Kidney (tissue), 14 donors: ENCODE results near the gene SENP3. TPM values are rescaled to one million over a fixed set of nuclear protein-coding genes. Genes with fewer than 3 reads are reported as not detected.
A peak's percentile ranks its signal among the peaks of the same experiment; 100 is the strongest.

Experiments
- DNase-seq, 5 donors: peaks; one replicate each; pipeline ENCODE4 v3.0.0-alpha.2; 2013 to 2020
- FAIRE-seq: peaks from 2 replicates; lab custom pipeline; 2012; peaks lifted over from hg19 to GRCh38; lab: Jason Lieb, UNC
- H3K27ac ChIP-seq, 2 donors: one replicate each; pipeline ENCODE4 v1.7.0; 2013; ENCODE audit warnings: low read depth in 2 of 2, low read length in 2 of 2, inconsistent platforms in 1 of 2
- H3K27me3 ChIP-seq: one replicate; pipeline ENCODE4 v1.7.1; 2013; ENCODE audit warnings: low read length, inconsistent platforms; ENCODE audit not compliant: control insufficient read depth, insufficient read depth
- H3K36me3 ChIP-seq, 3 donors: one replicate each; pipeline versions ENCODE4 v1.7.0 to v1.7.1; 2013; ENCODE audit warnings: low read length in 3 of 3, control low read depth in 1 of 3, inconsistent platforms in 1 of 3; ENCODE audit not compliant: insufficient read depth in 3 of 3, control insufficient read depth in 2 of 3
- H3K4me1 ChIP-seq, 3 donors: one replicate each; pipeline versions ENCODE4 v1.7.0 to v1.7.1; 2013; ENCODE audit warnings: low read length in 3 of 3, inconsistent platforms in 1 of 3, low read depth in 1 of 3; ENCODE audit not compliant: control insufficient read depth in 2 of 3, insufficient read depth in 2 of 3
- H3K4me3 ChIP-seq, 3 donors: one replicate each; pipeline versions ENCODE4 v1.7.0 to v1.8.1; 2013; ENCODE audit warnings: low read length in 3 of 3, control low read depth in 1 of 3, inconsistent platforms in 1 of 3
- H3K9ac ChIP-seq, 3 donors: one replicate each; pipeline versions ENCODE4 v1.7.0 to v1.7.1; 2013; ENCODE audit warnings: low read length in 3 of 3, control low read depth in 1 of 3, inconsistent platforms in 1 of 3
- H3K9me3 ChIP-seq, 3 donors: one replicate each; pipeline versions ENCODE4 v1.7.0 to v1.7.1; 2013; ENCODE audit warnings: low read length in 3 of 3, control low read depth in 1 of 3, inconsistent platforms in 1 of 3; ENCODE audit not compliant: control insufficient read depth in 2 of 3, insufficient read depth in 1 of 3
- CTCF ChIP-seq: IDR thresholded peaks from 3 replicates; pipeline ENCODE4 v1.5.1; 2012; ENCODE audit warnings: mild to moderate bottlenecking, moderate library complexity, borderline replicate concordance; ENCODE audit not compliant: insufficient read depth; ENCODE audit errors: extremely low read depth
- intact Hi-C: fragments of 100-400 bp; cut with DNase I; formaldehyde crosslinking; loops from one replicate; pipeline ENCODE4 v1.11.1; 2022
- polyA plus RNA-seq: library from polyadenylated mRNA; stranded (reverse); fragments of 350-450 nt; fragmentation: Illumina TruSeq; extraction: RNeasy Lipid Tissue Mini Kit (QIAGEN cat#74804); gene quantifications from one replicate; pipeline ENCODE4 v1.2.3, GENCODE V29; 2014; ENCODE audit warnings: low read depth, low replicate concordance; ENCODE audit not compliant: insufficient read depth
- total RNA-seq: library from RNA; stranded (reverse); fragmentation: NEBNext Ultra II Directional; extraction: Animal tissue kit (Norgen Biotek cat#: 25700); gene quantifications from one replicate; pipeline ENCODE4 v1.2.1, GENCODE V29; 2021
- donor health status: control.
- donor health status: control.
- donor health status: control.
- donor health status: control.
- donor health status: control.
- donor health status: DM: yes; HTN: yes; CAD: no.
- donor health status: Normal renal cell carcinoma (clear cell type).

The SENP3 gene
- total and polyA plus RNA-seq, 2 donors from 2014 or later = 43.5 to 50.3 TPM

DNA sequence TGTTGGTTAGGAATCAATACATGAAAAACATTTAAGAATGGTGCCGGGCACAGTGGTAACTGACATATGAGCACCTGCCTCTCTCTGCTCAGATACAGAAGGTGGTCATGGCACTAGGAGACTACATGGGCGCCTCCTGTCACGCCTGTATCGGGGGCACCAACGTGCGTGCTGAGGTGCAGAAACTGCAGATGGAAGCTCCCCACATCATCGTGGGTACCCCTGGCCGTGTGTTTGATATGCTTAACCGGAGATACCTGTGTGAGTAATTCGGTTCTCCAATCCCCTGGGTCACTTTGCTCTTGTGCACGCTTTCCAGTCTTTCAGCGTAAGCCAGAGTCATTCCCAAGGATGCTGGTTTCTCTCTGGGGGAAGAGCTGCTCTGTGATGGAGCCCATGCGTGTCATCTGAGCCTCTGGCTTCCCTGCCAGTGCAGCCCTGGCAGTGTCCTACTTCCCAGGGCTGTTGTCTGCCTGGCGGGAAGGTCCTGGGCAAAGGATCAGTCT lies 14.8 kb downstream of the SENP3 start:
- peak in 1 of 5 donors; percentile 52 for DNase-seq
- Histone ChIP-seq H3K27ac (no peak overlapping the region), H3K27me3 (no peaks in the 10 kb centered on the region), H3K9ac (no peak overlapping the region), H3K36me3 (peaks cover 31 to 51% (median 40%) of the 10 kb centered on the region in 3 donors), H3K9me3 (no peaks in the 10 kb centered on the region), H3K4me1 (peaks cover 9 to 42% (median 32%) of the 10 kb centered on the region in 3 donors), H3K4me3 (no peak overlapping the region)
- TF ChIP-seq CTCF = no peak
- FAIRE-seq = no peak
- intact Hi-C loops = no loop called here

DNA sequence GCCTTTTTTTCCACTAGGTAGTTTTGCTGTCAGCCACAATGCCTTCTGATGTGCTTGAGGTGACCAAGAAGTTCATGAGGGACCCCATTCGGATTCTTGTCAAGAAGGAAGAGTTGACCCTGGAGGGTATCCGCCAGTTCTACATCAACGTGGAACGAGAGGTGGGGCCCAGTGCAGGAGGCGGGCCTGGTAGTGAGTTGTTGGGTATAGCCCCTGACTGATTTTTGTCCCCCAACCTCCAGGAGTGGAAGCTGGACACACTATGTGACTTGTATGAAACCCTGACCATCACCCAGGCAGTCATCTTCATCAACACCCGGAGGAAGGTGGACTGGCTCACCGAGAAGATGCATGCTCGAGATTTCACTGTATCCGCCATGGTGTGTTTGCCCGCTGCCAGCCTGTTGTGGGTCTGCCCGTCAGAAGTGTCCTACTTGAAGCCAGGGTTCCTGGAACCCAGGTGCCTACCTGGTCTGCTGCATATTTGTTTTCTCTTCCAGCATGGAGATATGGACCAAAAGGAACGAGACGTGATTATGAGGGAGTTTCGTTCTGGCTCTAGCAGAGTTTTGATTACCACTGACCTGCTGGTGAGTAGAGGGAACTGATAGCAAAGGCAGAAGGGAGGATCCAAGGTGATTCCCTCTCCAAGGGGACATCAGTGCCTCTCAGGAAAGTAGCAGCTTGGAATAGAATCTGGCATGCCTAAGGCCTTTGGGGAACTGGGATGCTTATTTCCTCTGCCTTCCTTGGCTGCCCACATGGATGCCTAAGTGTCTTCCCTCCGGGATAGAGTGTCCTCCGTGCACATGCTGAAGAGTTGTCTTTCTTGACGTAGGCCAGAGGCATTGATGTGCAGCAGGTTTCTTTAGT lies 15.8 kb downstream of the SENP3 start:
- intact Hi-C loops = no loop called here
- no peak for TF ChIP-seq CTCF
- Histone ChIP-seq H3K9me3 (no peaks in the 10 kb centered on the region), H3K27ac (no peak overlapping the region), H3K9ac (no peak overlapping the region), H3K27me3 (no peaks in the 10 kb centered on the region), H3K36me3 (peaks cover 31 to 51% (median 40%) of the 10 kb centered on the region in 3 donors), H3K4me1 (peaks cover 9 to 43% (median 34%) of the 10 kb centered on the region in 3 donors), H3K4me3 (no peak overlapping the region)
- FAIRE-seq (no peak), DNase-seq (peak in 1 of 5 donors; percentile 39)

GRCh38 chr17:7579001-7579833 lies 17.5 kb downstream of the SENP3 start, which contains the start of gene CD68:
TSS of gene CD68 (plus strand) at chr17:7579638. CDS start at chr17:7579678, 40 bp downstream.
- DNase-seq = peak in 3 of 5 donors; percentile 44 to 92 (median 69)
- FAIRE-seq = peak; percentile 32
- Histone ChIP-seq H3K36me3 (peaks cover 30 to 49% (median 38%) of the 10 kb centered on the region in 3 donors), H3K4me3 (peak within 1 kb of the TSS in 2 of 3 donors; percentile 22 to 56), H3K27me3 (no peaks in the 10 kb centered on the region), H3K4me1 (peaks cover 8 to 50% (median 44%) of the 10 kb centered on the region in 3 donors), H3K9me3 (no peaks in the 10 kb centered on the region), H3K9ac (peak within 1 kb of the TSS in 1 of 3 donors; percentile 56), H3K27ac (peak within 1 kb of the TSS; percentile 86 to 91)
- intact Hi-C loops = no loop called here
- no peak for TF ChIP-seq CTCF
